Measurements from ENCODE around the gene GAS7.

DNA sequence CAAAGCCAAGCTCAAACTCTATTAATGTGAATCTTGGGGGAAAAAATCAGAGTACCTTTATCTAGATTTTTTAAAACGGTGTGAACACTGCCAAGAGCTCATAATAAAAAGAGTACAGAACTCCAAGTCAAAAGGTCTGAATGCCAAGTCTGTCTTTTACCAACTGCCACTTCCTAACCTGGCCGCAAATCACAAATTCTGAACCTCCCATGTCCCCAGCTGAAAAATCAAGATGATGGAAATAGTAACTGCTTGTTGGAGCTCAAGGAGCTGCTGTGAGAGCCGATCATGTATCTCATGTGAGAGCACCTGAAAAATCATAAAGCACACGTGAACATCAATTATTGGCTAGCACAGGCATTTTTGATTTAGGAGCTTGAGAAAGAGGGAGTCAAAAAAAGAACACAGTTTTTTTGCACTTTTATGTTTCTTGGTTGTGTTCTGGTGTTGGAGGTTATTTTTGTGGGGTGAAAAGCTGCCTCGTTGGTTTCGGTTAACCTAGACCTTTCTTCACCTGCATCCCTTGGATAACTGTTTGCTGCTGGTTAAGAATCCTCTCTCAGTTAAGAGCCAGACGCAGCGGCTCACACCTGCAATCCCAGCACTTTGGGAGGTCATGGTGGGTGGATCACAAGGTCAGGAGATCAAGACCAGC is 50.5 kb downstream of the GAS7 start:
- TF ChIP-seq, protein P1, sequence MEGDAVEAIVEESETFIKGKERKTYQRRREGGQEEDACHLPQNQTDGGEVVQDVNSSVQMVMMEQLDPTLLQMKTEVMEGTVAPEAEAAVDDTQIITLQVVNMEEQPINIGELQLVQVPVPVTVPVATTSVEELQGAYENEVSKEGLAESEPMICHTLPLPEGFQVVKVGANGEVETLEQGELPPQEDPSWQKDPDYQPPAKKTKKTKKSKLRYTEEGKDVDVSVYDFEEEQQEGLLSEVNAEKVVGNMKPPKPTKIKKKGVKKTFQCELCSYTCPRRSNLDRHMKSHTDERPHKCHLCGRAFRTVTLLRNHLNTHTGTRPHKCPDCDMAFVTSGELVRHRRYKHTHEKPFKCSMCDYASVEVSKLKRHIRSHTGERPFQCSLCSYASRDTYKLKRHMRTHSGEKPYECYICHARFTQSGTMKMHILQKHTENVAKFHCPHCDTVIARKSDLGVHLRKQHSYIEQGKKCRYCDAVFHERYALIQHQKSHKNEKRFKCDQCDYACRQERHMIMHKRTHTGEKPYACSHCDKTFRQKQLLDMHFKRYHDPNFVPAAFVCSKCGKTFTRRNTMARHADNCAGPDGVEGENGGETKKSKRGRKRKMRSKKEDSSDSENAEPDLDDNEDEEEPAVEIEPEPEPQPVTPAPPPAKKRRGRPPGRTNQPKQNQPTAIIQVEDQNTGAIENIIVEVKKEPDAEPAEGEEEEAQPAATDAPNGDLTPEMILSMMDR (optimal IDR thresholded peaks at IDR 0.05 in 1 of 3, IDR thresholded peaks at IDR 0.05 in 1 of 3, conservative IDR thresholded peaks at IDR 0.05 in 1 of 3; ENCODE audit: extremely low read depth in 1 of 3, insufficient read depth in 2 of 3, low read length in 3 of 3), result no peak
- TF ChIP-seq EZH2 (IDR thresholded peaks at IDR 0.05; ENCODE audit: low read length), result no peak

All from keratinocyte (primary cell).